Adipose tissue (tissue), 3 donors: ENCODE results near the gene PEPD. TPM values are rescaled to one million over a fixed set of nuclear protein-coding genes. Genes with fewer than 3 reads are reported as not detected.

Experiments used
- H3K27ac ChIP-seq: one replicate; pipeline ENCODE4 v1.5.1; 2013; ENCODE audit warnings: low read depth, low read length
- WGBS, 3 donors: extraction: QIAGEN DNeasy Blood & Tissue Kit; methylation state at CpG; one replicate each; pipeline ENCODE4 v1.1.7; 2013; 5-methylcytosine and 5-hydroxymethylcytosine counted together
- polyA plus RNA-seq, 3 donors: library from polyadenylated mRNA; stranded (reverse); fragments of 200-250 nt; gene quantifications; one replicate each; pipeline ENCODE4 v1.2.3, GENCODE V29; 2013
- donor health status: healthy with polysubstance abuse.
- donor health status: Bipolar disorder and iron deficiency.
- donor health status: healthy.

PEPD gene
- polyA plus RNA-seq, 3 donors: 23.5 to 129 (median 79.8) TPM

GRCh38 chr19:33552191-33552927, 30.8 kb upstream of the PEPD start:
- 83 to 91% (median 89%) methylated on average over 16 to 18 of the region's 18 CpGs for WGBS, 3 donors
- no peak overlapping the region for H3K27ac ChIP-seq

- no peak overlapping the region for H3K27ac ChIP-seq
- WGBS, 3 donors: 86 to 90% (median 87%) methylated on average over 6 of the region's 6 CpGs
These were observed 30.1 kb upstream of the PEPD start for GRCh38 chr19:33551676-33552075.

- 76 to 80% (median 80%) methylated on average over 5 of the region's 5 CpGs for WGBS, 3 donors
- H3K27ac ChIP-seq: no peak overlapping the region
These were observed 29.2 kb upstream of the PEPD start for GRCh38 chr19:33550768-33551167.

GRCh38 chr19:33547676-33548075, 26.1 kb upstream of the PEPD start:
- WGBS, 3 donors: 62 to 79% (median 71%) methylated on average over 3 of the region's 3 CpGs
- H3K27ac ChIP-seq: no peak overlapping the region

- WGBS, 3 donors: 86 to 94% (median 93%) methylated on average over 5 of the region's 5 CpGs
- H3K27ac ChIP-seq: no peak overlapping the region
These were observed 25.1 kb upstream of the PEPD start for GRCh38 chr19:33546656-33547055.

GRCh38 chr19:33545217-33545981, 23.8 kb upstream of the PEPD start:
- H3K27ac ChIP-seq: no peak overlapping the region
- 68 to 80% (median 72%) methylated on average over 9 of the region's 9 CpGs for WGBS, 3 donors

- no peak overlapping the region for H3K27ac ChIP-seq
- 50 to 59% (median 53%) methylated on average over 8 of the region's 8 CpGs for WGBS, 3 donors
These were observed 13.6 kb upstream of the PEPD start for GRCh38 chr19:33535226-33535625.

- 14 to 26% (median 20%) methylated on average over 4 to 6 of the region's 6 CpGs for WGBS, 3 donors
- no peak overlapping the region for H3K27ac ChIP-seq
These were observed 11.4 kb upstream of the PEPD start for GRCh38 chr19:33532859-33533460.

GRCh38 chr19:33530842-33531241, 9.3 kb upstream of the PEPD start:
- 64 to 75% (median 68%) methylated on average over 4 of the region's 4 CpGs for WGBS, 3 donors
- H3K27ac ChIP-seq: no peak overlapping the region

- no peak overlapping the region for H3K27ac ChIP-seq
- 49 to 73% (median 59%) methylated on average over 3 of the region's 3 CpGs for WGBS, 3 donors
These were observed 8.7 kb upstream of the PEPD start for GRCh38 chr19:33530296-33530695.

GRCh38 chr19:33529094-33529676, 7.6 kb upstream of the PEPD start:
- no peak overlapping the region for H3K27ac ChIP-seq
- WGBS, 3 donors: 64 to 68% (median 65%) methylated on average over 12 of the region's 12 CpGs

- WGBS, 3 donors: 58 to 86% (median 74%) methylated on average over 2 of the region's 2 CpGs
- H3K27ac ChIP-seq: no peak overlapping the region
These were observed 6.8 kb upstream of the PEPD start for GRCh38 chr19:33528404-33528803.

- no peak overlapping the region for H3K27ac ChIP-seq
- WGBS, 3 donors: 66 to 88% (median 77%) methylated on average over 2 of the region's 2 CpGs
These were observed 5.5 kb upstream of the PEPD start for GRCh38 chr19:33527125-33527524.

GRCh38 chr19:33524024-33524664, 2.6 kb upstream of the PEPD start:
- WGBS, 3 donors: 56 to 66% (median 64%) methylated on average over 17 of the region's 17 CpGs
- no peak overlapping the region for H3K27ac ChIP-seq

- WGBS, 3 donors: 25 to 68% (median 50%) methylated on average over 2 of the region's 2 CpGs
- no peak overlapping the region for H3K27ac ChIP-seq
These were observed 1.6 kb upstream of the PEPD start for GRCh38 chr19:33523167-33523566.

GRCh38 chr19:33522371-33522662, 726 bp upstream of the PEPD start:
- H3K27ac ChIP-seq: no peak overlapping the region
- whole genome bisulfite sequencing, 3 donors: 71 to 84% (median 75%) methylated on average over 5 of the region's 5 CpGs

- H3K27ac ChIP-seq: no peak overlapping the region
- 7 to 12% (median 10%) methylated on average over 17 to 18 of the region's 18 CpGs for WGBS, 3 donors
These were observed 629 bp downstream of the PEPD start for GRCh38 chr19:33520844-33521479.

GRCh38 chr19:33520048-33520643, 1.4 kb downstream of the PEPD start:
- WGBS, 3 donors: 77 to 84% (median 77%) methylated on average over 4 of the region's 4 CpGs
- H3K27ac ChIP-seq: no peak overlapping the region
